K562 (cell line): ENCODE results near the gene KRTAP9-7. TPM values are rescaled to one million over a fixed set of nuclear protein-coding genes. Genes with fewer than 3 reads are reported as not detected.

ENCODE experiments used
- ATAC-seq: fragments of 200-7000 bp; cut with Tn5 transposase; 3 replicates; pipeline ENCODE4 v1.9.1; 2020; ENCODE audit warnings: moderate library complexity
- BruUV-seq: library from RNA; stranded (reverse); fragments of 400-500 nt; replicated peaks from 2 replicates; lab custom pipeline; 2021; lab: Mats Ljungman, UMichigan
- CTCF ChIA-PET: fragments of 300-600 bp; formaldehyde crosslinking; extraction: SDS; loops from one replicate; lab custom pipeline; 2021; ENCODE audit warnings: low intra/inter-chr PET ratio; lab: Yijun Ruan, JAX
- POLR2A ChIA-PET: fragments of 300-600, 350-650 bp; sonication (Branson Sonifier 250); formaldehyde crosslinking; extraction: SDS; loops from one replicate; lab custom pipeline; 2021; ENCODE audit warnings: antibody characterized with exemption, inconsistent platforms; lab: Yijun Ruan, JAX
- DNase-seq, 4 experiments: peaks; one replicate each; pipeline versions ENCODE4 v3.0.0 to v3.0.0-alpha.2; 2011 to 2018; ENCODE audit warnings: low spot score in 3 of 4, mixed read lengths in 3 of 4; ENCODE audit errors: extremely low read depth in 1 of 4
- FAIRE-seq: peaks from 2 replicates; lab custom pipeline; 2011; peaks lifted over from hg19 to GRCh38; lab: Jason Lieb, UNC
- H2AFZ ChIP-seq: 2 replicates; pipeline ENCODE4 v1.6.0; 2011; ENCODE audit warnings: low read depth, low read length, control low read depth, inconsistent platforms
- H3K27ac ChIP-seq: fragments of 200-600 bp; 3 replicates; pipeline ENCODE4 v1.8.0; 2011; ENCODE audit warnings: low read depth, mild to moderate bottlenecking, control low read depth, inconsistent platforms, low read length, moderate library complexity, mixed read lengths; ENCODE audit errors: extremely low read depth
- H3K27me3 ChIP-seq, 2 experiments: fragments of 300-600 bp in 1 of 2; 2 replicates in 1 of 2; 3 replicates in 1 of 2; pipeline versions ENCODE4 v1.6.0 to v1.8.0; 2011; ENCODE audit warnings: inconsistent platforms in 2 of 2, low read length in 2 of 2, mild to moderate bottlenecking in 1 of 2, mixed read lengths in 1 of 2, moderate library complexity in 1 of 2; ENCODE audit not compliant: control insufficient read depth in 2 of 2, insufficient read depth in 2 of 2
- H3K36me3 ChIP-seq: fragments of 300-600 bp; 3 replicates; pipeline ENCODE4 v1.8.0; 2011; ENCODE audit warnings: mild to moderate bottlenecking, low read length, inconsistent platforms; ENCODE audit not compliant: control insufficient read depth, insufficient read depth
- H3K4me1 ChIP-seq, 2 experiments: fragments of 200-600 bp in 1 of 2; replicated peaks in 1 of 2; 2 replicates in 1 of 2; 3 replicates in 1 of 2; pipeline versions ENCODE4 v1.5.1 to v1.8.0; 2011; ENCODE audit warnings: inconsistent platforms in 2 of 2, low read length in 2 of 2, mild to moderate bottlenecking in 1 of 2, mixed read lengths in 1 of 2, moderate library complexity in 1 of 2; ENCODE audit not compliant: control insufficient read depth in 2 of 2, insufficient read depth in 2 of 2
- H3K4me2 ChIP-seq: 2 replicates; pipeline ENCODE4 v1.6.1; 2011; ENCODE audit warnings: low read length, control low read depth, inconsistent platforms, mixed read lengths; ENCODE audit not compliant: insufficient read depth
- H3K4me3 ChIP-seq: fragments of 200-600 bp; sonication (generic), shearing (Covaris generic); 2 replicates; pipeline ENCODE4 v1.5.1; 2016; ENCODE audit warnings: control low read depth, inconsistent platforms
- H3K79me2 ChIP-seq: fragments of 200-600 bp; 3 replicates; pipeline ENCODE4 v1.8.0; 2011; ENCODE audit warnings: low read length, inconsistent platforms; ENCODE audit not compliant: control insufficient read depth, insufficient read depth
- H3K9ac ChIP-seq, 2 experiments: 2 replicates each; pipeline versions ENCODE4 v1.6.0 to v1.6.1; 2011; ENCODE audit warnings: low read depth in 2 of 2, low read length in 2 of 2, control low read depth in 1 of 2, inconsistent platforms in 1 of 2, mild to moderate bottlenecking in 1 of 2, mixed read lengths in 1 of 2; ENCODE audit not compliant: insufficient read depth in 1 of 2
- H3K9me1 ChIP-seq: one replicate; pipeline ENCODE4 v1.6.0; 2011; ENCODE audit warnings: inconsistent platforms, mild to moderate bottlenecking, low read length, moderate library complexity; ENCODE audit not compliant: control insufficient read depth, insufficient read depth
- H3K9me3 ChIP-seq: replicated peaks from 2 replicates; pipeline ENCODE4 v1.5.1; 2011; ENCODE audit warnings: low read depth, low read length, inconsistent platforms; ENCODE audit not compliant: control insufficient read depth, insufficient read depth
- H4K20me1 ChIP-seq: replicated peaks from 2 replicates; pipeline ENCODE4 v1.6.1; 2011; ENCODE audit warnings: low read length, inconsistent platforms, mixed read lengths; ENCODE audit not compliant: control insufficient read depth, insufficient read depth
- DMBX1 ChIP-seq: fragments of 250-450 bp; sonication (Bioruptor Pico); IDR thresholded peaks from 2 replicates; pipeline ENCODE4 v1.8.0; 2022; ENCODE audit warnings: inconsistent platforms, mild to moderate bottlenecking, moderate library complexity, borderline replicate concordance
- HNRNPLL ChIP-seq: fragments of 200-400 bp; formaldehyde crosslinking; IDR thresholded peaks from 2 replicates; pipeline ENCODE4 v1.6.1; 2017; ENCODE audit warnings: low read length, low read depth, mild to moderate bottlenecking; ENCODE audit not compliant: poor library complexity, severe bottlenecking
- IRF9 ChIP-seq: fragments of 450-650 bp; IDR thresholded peaks from 2 replicates; pipeline ENCODE4 v1.6.1; 2016; ENCODE audit warnings: missing biosample characterization, missing genetic modification characterization
- POLR2G ChIP-seq: fragments of 200-400 bp; formaldehyde crosslinking; IDR thresholded peaks from 2 replicates; pipeline ENCODE4 v1.6.1; 2017; ENCODE audit warnings: low read depth, mild to moderate bottlenecking, antibody characterized with exemption, low read length, moderate library complexity
- PTTG1 ChIP-seq: fragments of 450-650 bp; IDR thresholded peaks from 2 replicates; pipeline ENCODE4 v1.6.1; 2016; ENCODE audit warnings: low read depth, mild to moderate bottlenecking, missing genetic modification characterization, missing compliant biosample characterization
- ZNF561 ChIP-seq: fragments of 450-650 bp; formaldehyde crosslinking; conservative IDR thresholded peaks from 2 replicates; pipeline ENCODE4 v1.4.0; 2020; ENCODE audit warnings: mild to moderate bottlenecking, moderate library complexity
- WGBS: fragments of 100-300 bp; shearing (Covaris generic); methylation state at CpG from one replicate; pipeline ENCODE4 v1.1.6; 2016; ENCODE audit warnings: low coverage, mixed read lengths; ENCODE audit not compliant: insufficient coverage; ENCODE audit errors: missing lambda C conversion rate; 5-methylcytosine and 5-hydroxymethylcytosine counted together
- in situ Hi-C: fragments of 300-500 bp; cut with MboI; formaldehyde crosslinking; loops from 4 replicates; pipeline ENCODE4 v1.15.0; 2018; ENCODE audit warnings: inconsistent platforms, mixed read lengths
- intact Hi-C: fragments of 100-400 bp; cut with micrococcal nuclease; formaldehyde crosslinking; loops from 2 replicates; pipeline ENCODE4 v1.14.2; 2022
- polyA plus RNA-seq, 8 experiments: library from polyadenylated mRNA; depleted of rRNA in 4 of 8; stranded (reverse) in 5 of 8; unstranded in 3 of 8; fragments of >200 nt; fragmentation: Nextera tagmentation in 2 of 8; fragmentation: Illumina TruSeq in 1 of 8; extraction: Ambion mirVana in 2 of 8; extraction: Trizol in 1 of 8; gene quantifications; 2 replicates each; pipeline versions ENCODE4 v1.2.1 to v1.2.3, GENCODE V29; 2011 to 2014; ENCODE audit warnings: inconsistent platforms in 1 of 8, missing spikeins in 1 of 8
- total RNA-seq, 7 experiments: library from RNA; depleted of rRNA in 6 of 7; stranded (reverse); fragments of >200 nt in 6 of 7; fragmentation: Illumina TruSeq in 2 of 7; extraction: Trizol in 2 of 7; gene quantifications; 2 replicates each; pipeline versions ENCODE4 v1.2.1 to v1.2.3, GENCODE V29; 2011 to 2021; ENCODE audit warnings: low replicate concordance in 1 of 7

KRTAP9-7 gene
- total and polyA plus RNA-seq, 9 of the 15 experiments (the other 6 are each of a cell fraction or from before 2014, with no cell fraction given): not detected

DNA sequence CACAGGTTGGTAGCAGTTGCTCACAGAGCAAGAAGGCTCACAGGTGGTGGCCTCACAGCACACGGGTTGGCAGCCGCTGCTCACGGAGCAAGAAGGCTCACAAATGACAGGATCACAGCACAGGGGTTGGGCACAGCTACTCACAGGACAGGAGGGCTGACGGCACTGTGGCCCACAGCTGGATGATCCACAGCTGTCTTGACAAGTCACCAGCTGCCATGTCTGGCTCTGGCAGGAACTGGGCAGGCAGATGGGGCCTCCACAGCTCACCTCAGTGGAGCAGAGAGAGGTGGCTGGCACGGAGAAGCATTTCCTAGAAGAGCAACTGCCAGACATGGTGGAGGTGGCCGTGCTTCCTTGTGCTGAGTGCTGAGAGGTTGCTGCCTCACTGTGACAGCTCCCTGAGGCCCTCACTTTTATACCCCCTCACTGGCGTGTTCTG lies 33.4 kb downstream of the KRTAP9-7 start, which contains the start of gene KRTAP16-1:
Gene KRTAP16-1, minus strand, starts transcription at position 392 of the 442 bp plus-strand sequence. Its CDS starts 56 bp downstream, at position 336.
- ATAC-seq: no peak
- TF ChIP-seq PTTG1 (tag) (no peak), DMBX1 (CRISPR knock-in tag) (no peak), ZNF561 (no peak), POLR2G (no peak), HNRNPLL (no peak), IRF9 (no peak)
- TF ChIP-seq, all 486 proteins: peak for 0
- peaks cover 3 to 21% of the 10 kb centered on the region in 2 experiments; a peak in 4 of 5 replicates for H3K27me3 ChIP-seq
- H3K36me3 ChIP-seq: no peaks in the 10 kb centered on the region
- no peak within 1 kb of the TSS for H2AFZ ChIP-seq
- ChIA-PET CTCF (interaction anchor here (0.6 kb wide), 1 partner anchor 54 kb away, joined by 3 read pairs; the partner anchor contains the start of gene KRTAP9-9), POLR2A (no interaction called here)
- 0% methylated on average over 7 of the region's 7 CpGs for WGBS
- DNase-seq (no peak), FAIRE-seq (no peak)
- no peak within 1 kb of the TSS for H3K4me3 ChIP-seq
- intact Hi-C loops (no loop called here), in situ Hi-C loops (no loop called here)
- H3K9me3 ChIP-seq: no peaks in the 10 kb centered on the region
- H4K20me1 ChIP-seq: no peaks in the 10 kb centered on the region
- no peaks in the 10 kb centered on the region for H3K79me2 ChIP-seq
- H3K4me1 ChIP-seq: no peaks in the 10 kb centered on the region; a peak in 1 of 5 replicates
- H3K27ac ChIP-seq: no peak within 1 kb of the TSS
- H3K9me1 ChIP-seq: no peaks in the 10 kb centered on the region
- H3K4me2 ChIP-seq: no peak within 1 kb of the TSS
- BruUV-seq: no TSS peak
- no peak within 1 kb of the TSS for H3K9ac ChIP-seq
